Measurements from ENCODE around the gene PPP2R5D.

Gene PPP2R5D

GRCh38 chr6:42962502-42963178, 21.7 kb upstream of the PPP2R5D start:
- no peaks in the 10 kb centered on the region for H3K36me3 ChIP-seq (ENCODE audit: control insufficient read depth, insufficient read depth, low read length)

DNA sequence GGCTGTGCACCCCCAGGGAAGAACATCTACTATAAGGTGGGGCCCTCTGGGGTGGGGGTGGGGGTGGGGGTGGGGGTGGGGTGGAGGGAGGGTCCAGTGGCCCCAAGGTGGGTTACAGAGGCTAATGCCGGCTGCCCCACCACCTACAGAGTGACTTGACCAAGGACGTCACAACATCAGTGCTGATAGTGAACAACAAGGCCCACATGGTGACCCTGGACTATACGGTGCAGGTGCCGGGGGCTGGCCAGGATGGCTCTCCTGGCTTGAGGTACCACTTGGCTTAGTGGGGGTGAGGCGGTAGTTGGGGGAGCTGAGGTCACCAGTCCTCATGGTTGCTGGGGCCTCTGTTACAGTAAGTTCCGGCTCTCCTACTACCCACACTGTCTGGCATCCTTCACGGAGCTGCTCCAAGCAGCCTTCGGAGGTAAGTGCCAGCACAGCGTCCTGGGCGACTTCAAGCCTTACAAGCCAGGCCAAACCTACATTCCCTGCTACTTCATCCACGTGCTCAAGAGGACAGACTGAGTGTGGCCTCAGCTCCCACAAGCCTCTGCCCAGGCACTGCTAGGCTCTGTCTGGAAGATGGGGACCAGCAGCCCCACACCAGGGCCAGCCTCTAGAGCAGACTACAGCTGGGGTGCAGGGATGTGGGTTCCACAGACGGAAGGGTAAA, 21.1 kb upstream of the PPP2R5D start:
- H2AFZ ChIP-seq, result no peak overlapping the region
- H3K4me2 ChIP-seq (ENCODE audit: low read length), result no peak overlapping the region
- no peak overlapping the region for H3K27ac ChIP-seq
- no peak overlapping the region for H3K4me3 ChIP-seq (ENCODE audit: low read depth, low read length)
- no peaks in the 10 kb centered on the region for H3K27me3 ChIP-seq (ENCODE audit: control insufficient read depth, insufficient read depth, low read length)
- TF ChIP-seq, protein P1, sequence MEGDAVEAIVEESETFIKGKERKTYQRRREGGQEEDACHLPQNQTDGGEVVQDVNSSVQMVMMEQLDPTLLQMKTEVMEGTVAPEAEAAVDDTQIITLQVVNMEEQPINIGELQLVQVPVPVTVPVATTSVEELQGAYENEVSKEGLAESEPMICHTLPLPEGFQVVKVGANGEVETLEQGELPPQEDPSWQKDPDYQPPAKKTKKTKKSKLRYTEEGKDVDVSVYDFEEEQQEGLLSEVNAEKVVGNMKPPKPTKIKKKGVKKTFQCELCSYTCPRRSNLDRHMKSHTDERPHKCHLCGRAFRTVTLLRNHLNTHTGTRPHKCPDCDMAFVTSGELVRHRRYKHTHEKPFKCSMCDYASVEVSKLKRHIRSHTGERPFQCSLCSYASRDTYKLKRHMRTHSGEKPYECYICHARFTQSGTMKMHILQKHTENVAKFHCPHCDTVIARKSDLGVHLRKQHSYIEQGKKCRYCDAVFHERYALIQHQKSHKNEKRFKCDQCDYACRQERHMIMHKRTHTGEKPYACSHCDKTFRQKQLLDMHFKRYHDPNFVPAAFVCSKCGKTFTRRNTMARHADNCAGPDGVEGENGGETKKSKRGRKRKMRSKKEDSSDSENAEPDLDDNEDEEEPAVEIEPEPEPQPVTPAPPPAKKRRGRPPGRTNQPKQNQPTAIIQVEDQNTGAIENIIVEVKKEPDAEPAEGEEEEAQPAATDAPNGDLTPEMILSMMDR (IDR thresholded peaks at IDR 0.05), result no peak
- no peaks in the 10 kb centered on the region for H3K36me3 ChIP-seq (ENCODE audit: control insufficient read depth, insufficient read depth, low read length)
- H3K9ac ChIP-seq, result no peak overlapping the region
- H3K79me2 ChIP-seq, result no peaks in the 10 kb centered on the region
- H3K9me3 ChIP-seq (ENCODE audit: control insufficient read depth, low read length), result no peaks in the 10 kb centered on the region
- H3K4me1 ChIP-seq, result peaks cover 2% of the 10 kb centered on the region

More at GRCh38 chr6:42962502-42963178, 21.7 kb upstream of the PPP2R5D start:
- Histone ChIP-seq H3K4me3 (ENCODE audit: low read depth, low read length) (no peak overlapping the region), H3K4me2 (ENCODE audit: low read length) (no peak overlapping the region), H3K4me1 (peaks cover 2% of the 10 kb centered on the region), H3K79me2 (no peaks in the 10 kb centered on the region), H2AFZ (no peak overlapping the region), H3K27me3 (ENCODE audit: control insufficient read depth, insufficient read depth, low read length) (no peaks in the 10 kb centered on the region), H3K9me3 (ENCODE audit: control insufficient read depth, low read length) (no peaks in the 10 kb centered on the region), H3K27ac (no peak overlapping the region), H3K9ac (no peak overlapping the region)
- TF ChIP-seq, protein P1 (IDR thresholded peaks at IDR 0.05), result no peak

GRCh38 chr6:42963855-42964605, 20.3 kb upstream of the PPP2R5D start:
- H3K9me3 ChIP-seq (ENCODE audit: control insufficient read depth, low read length), result no peaks in the 10 kb centered on the region
- no peak overlapping the region for H3K4me3 ChIP-seq (ENCODE audit: low read depth, low read length)
- no peak overlapping the region for H2AFZ ChIP-seq
- H3K9ac ChIP-seq, result no peak overlapping the region
- H3K4me1 ChIP-seq, result peaks cover 2% of the 10 kb centered on the region
- no peaks in the 10 kb centered on the region for H3K79me2 ChIP-seq
- TF ChIP-seq, protein P1 (IDR thresholded peaks at IDR 0.05), result no peak
- H3K27ac ChIP-seq, result no peak overlapping the region
- H3K27me3 ChIP-seq (ENCODE audit: control insufficient read depth, insufficient read depth, low read length), result no peaks in the 10 kb centered on the region
- no peak overlapping the region for H3K4me2 ChIP-seq (ENCODE audit: low read length)
- H3K36me3 ChIP-seq (ENCODE audit: control insufficient read depth, insufficient read depth, low read length), result no peaks in the 10 kb centered on the region

DNA sequence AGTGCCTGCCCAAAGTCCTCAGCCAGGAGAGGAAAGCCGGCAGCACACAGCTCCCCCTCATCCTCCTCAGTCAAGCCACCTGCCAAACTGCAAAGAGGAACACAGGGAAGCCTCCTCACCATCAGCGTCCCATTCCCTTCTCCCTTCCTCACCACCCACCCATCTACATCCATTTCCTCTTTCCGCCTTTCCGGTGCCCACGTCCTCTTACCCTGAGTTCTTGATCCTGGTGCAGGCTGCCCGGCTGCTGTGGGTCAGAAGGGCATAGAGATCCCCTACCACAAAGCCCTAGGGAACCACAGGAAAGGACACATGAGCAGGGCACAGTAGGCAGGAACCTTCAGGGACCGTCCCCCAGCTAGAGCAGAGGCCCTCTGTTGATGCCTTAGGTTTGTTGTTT, 17.8 kb upstream of the PPP2R5D start:
- no peaks in the 10 kb centered on the region for H3K9me3 ChIP-seq (ENCODE audit: control insufficient read depth, low read length)
- H3K4me3 ChIP-seq (ENCODE audit: low read depth, low read length), result no peak overlapping the region
- no peak overlapping the region for H3K27ac ChIP-seq
- H3K79me2 ChIP-seq, result no peaks in the 10 kb centered on the region
- TF ChIP-seq, protein P1 (IDR thresholded peaks at IDR 0.05), result no peak
- H3K27me3 ChIP-seq (ENCODE audit: control insufficient read depth, insufficient read depth, low read length), result no peaks in the 10 kb centered on the region
- H3K9ac ChIP-seq, result no peak overlapping the region
- no peak overlapping the region for H2AFZ ChIP-seq
- no peaks in the 10 kb centered on the region for H3K36me3 ChIP-seq (ENCODE audit: control insufficient read depth, insufficient read depth, low read length)
- no peaks in the 10 kb centered on the region for H3K4me1 ChIP-seq
- H3K4me2 ChIP-seq (ENCODE audit: low read length), result no peak overlapping the region
